ENCODE data around the gene KRTAP1-1. TPM values are rescaled to one million over a fixed set of nuclear protein-coding genes. Genes with fewer than 3 reads are reported as not detected.

KRTAP1-1 gene
- total and polyA plus RNA-seq, 2 experiments from 2014 or later: not detected

- Histone ChIP-seq H2AFZ (no peak overlapping the region), H4K20me1 (replicated peaks; ENCODE audit: insufficient read depth) (no peaks in the 10 kb centered on the region), H3K4me3 (no peak overlapping the region), H3K27ac (ENCODE audit: low read depth) (no peak overlapping the region), H3K36me3 (ENCODE audit: insufficient read depth) (no peaks in the 10 kb centered on the region), H3K79me2 (replicated peaks; ENCODE audit: insufficient read depth) (no peaks in the 10 kb centered on the region), H3K4me1 (ENCODE audit: insufficient read depth) (no peaks in the 10 kb centered on the region; the same call in 1 of the 2 replicates), H3F3A (replicated peaks; ENCODE audit: low read depth) (no peaks in the 10 kb centered on the region), H3K4me2 (no peak overlapping the region), H3K27me3 (ENCODE audit: insufficient read depth) (no peaks in the 10 kb centered on the region), H3K9me2 (ENCODE audit: insufficient read depth) (peaks cover 2% of the 10 kb centered on the region; the same call in 1 of the 2 replicates)
- H3K9me3 Mint-ChIP-seq: no peaks in the 10 kb centered on the region; the same call in 2 of the 3 replicates
- no peak for TF ChIP-seq EZH2phosphoT487 (IDR thresholded peaks at IDR 0.05; ENCODE audit: unreplicated experiment)
- H3K27me3 Mint-ChIP-seq (ENCODE audit: insufficient read depth, low read depth, poor library complexity): no peaks in the 10 kb centered on the region
- no peak overlapping the region for H3K4me3 Mint-ChIP-seq
- DNase-seq (ENCODE audit: low spot score) (no peak), ATAC-seq (no peak)
- H3K27ac Mint-ChIP-seq: no peak overlapping the region
- no peaks in the 10 kb centered on the region; the same call in 2 of the 3 replicates for H3K36me3 Mint-ChIP-seq (ENCODE audit: low read depth)
- H3K4me1 Mint-ChIP-seq: peaks cover 16% of the 10 kb centered on the region
Measured at GRCh38 chr17:41082626-41083025, 41.4 kb upstream of the KRTAP1-1 start.

GRCh38 chr17:41076788-41077187 lies 35.5 kb upstream of the KRTAP1-1 start:
- no peaks in the 10 kb centered on the region for H3K36me3 Mint-ChIP-seq (ENCODE audit: low read depth)
- no peak overlapping the region for H3K27ac Mint-ChIP-seq
- Histone ChIP-seq H3K4me2 (no peak overlapping the region), H3F3A (replicated peaks; ENCODE audit: low read depth) (no peaks in the 10 kb centered on the region), H3K9me2 (ENCODE audit: insufficient read depth) (peaks cover 7% of the 10 kb centered on the region), H3K36me3 (ENCODE audit: insufficient read depth) (no peaks in the 10 kb centered on the region), H2AFZ (no peak overlapping the region), H3K4me3 (no peak overlapping the region), H3K27ac (ENCODE audit: low read depth) (no peak overlapping the region), H3K79me2 (replicated peaks; ENCODE audit: insufficient read depth) (no peaks in the 10 kb centered on the region), H4K20me1 (replicated peaks; ENCODE audit: insufficient read depth) (no peaks in the 10 kb centered on the region), H3K4me1 (ENCODE audit: insufficient read depth) (no peaks in the 10 kb centered on the region), H3K27me3 (ENCODE audit: insufficient read depth) (no peaks in the 10 kb centered on the region)
- H3K9me3 Mint-ChIP-seq: no peaks in the 10 kb centered on the region; the same call in 1 of the 3 replicates
- TF ChIP-seq, protein P1, sequence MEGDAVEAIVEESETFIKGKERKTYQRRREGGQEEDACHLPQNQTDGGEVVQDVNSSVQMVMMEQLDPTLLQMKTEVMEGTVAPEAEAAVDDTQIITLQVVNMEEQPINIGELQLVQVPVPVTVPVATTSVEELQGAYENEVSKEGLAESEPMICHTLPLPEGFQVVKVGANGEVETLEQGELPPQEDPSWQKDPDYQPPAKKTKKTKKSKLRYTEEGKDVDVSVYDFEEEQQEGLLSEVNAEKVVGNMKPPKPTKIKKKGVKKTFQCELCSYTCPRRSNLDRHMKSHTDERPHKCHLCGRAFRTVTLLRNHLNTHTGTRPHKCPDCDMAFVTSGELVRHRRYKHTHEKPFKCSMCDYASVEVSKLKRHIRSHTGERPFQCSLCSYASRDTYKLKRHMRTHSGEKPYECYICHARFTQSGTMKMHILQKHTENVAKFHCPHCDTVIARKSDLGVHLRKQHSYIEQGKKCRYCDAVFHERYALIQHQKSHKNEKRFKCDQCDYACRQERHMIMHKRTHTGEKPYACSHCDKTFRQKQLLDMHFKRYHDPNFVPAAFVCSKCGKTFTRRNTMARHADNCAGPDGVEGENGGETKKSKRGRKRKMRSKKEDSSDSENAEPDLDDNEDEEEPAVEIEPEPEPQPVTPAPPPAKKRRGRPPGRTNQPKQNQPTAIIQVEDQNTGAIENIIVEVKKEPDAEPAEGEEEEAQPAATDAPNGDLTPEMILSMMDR (conservative IDR thresholded peaks at IDR 0.05; ENCODE audit: low read depth in 2 of 2): no peak
- TF ChIP-seq REST (IDR thresholded peaks at IDR 0.05; ENCODE audit: unreplicated experiment) (no peak), ZNF331 (CRISPR knock-in tag; IDR thresholded peaks at IDR 0.05; ENCODE audit: low read depth) (no peak), CREB1 (CRISPR knock-in tag; IDR thresholded peaks at IDR 0.05; ENCODE audit: low read depth) (no peak), ZNF114 (CRISPR knock-in tag; IDR thresholded peaks at IDR 0.05) (no peak), NANOG (IDR thresholded peaks at IDR 0.05; ENCODE audit: borderline replicate concordance) (no peak)
- H3K4me1 Mint-ChIP-seq: no peaks in the 10 kb centered on the region
- no peaks in the 10 kb centered on the region for H3K27me3 Mint-ChIP-seq (ENCODE audit: insufficient read depth, low read depth, poor library complexity)
- DNase-seq (ENCODE audit: low spot score) (no peak), ATAC-seq (no peak)
- no peak overlapping the region for H3K4me3 Mint-ChIP-seq

Measured in GM23338 (cell line).